ENCODE data around the gene ESF1.
"Not testable (repeated sequence)": the region's sequence is repeated elsewhere in the genome, so short reads cannot be mapped to it uniquely, and the experiment has no call there.

The ESF1 gene

DNA sequence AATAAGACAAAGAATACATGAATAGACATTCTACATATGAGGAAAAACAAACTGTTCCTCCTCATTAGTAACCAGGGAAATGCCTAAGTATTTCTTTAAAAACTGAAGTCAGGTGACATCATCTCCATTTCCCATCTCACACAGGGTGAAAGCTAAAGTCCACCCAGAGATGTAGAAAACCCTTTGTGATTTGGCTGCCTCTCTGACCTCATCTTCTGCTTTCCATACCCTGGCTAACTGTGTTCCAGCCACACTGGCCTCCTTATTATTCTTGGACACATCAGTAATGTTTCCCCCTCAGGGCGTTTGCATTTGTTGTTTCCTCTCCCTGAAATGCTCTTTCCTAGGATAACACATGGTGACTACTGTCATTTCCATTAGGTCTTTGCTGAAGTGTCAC lies 40.4 kb downstream of the ESF1 start:
- Histone ChIP-seq H3K27me3 (replicated peaks) (no peaks in the 10 kb centered on the region), H3K27ac (no peak overlapping the region), H3K36me3 (replicated peaks) (peaks cover 4% of the 10 kb centered on the region), H3K4me3 (ENCODE audit: low read depth, low read length) (no peak overlapping the region)
- peak; percentile 5 for DNase-seq
- in situ Hi-C loops (cut with HindIII; ENCODE audit: low pct_ligation_motif_present, low sequenced_read_pairs): no loop called here
- TF ChIP-seq, protein P1, sequence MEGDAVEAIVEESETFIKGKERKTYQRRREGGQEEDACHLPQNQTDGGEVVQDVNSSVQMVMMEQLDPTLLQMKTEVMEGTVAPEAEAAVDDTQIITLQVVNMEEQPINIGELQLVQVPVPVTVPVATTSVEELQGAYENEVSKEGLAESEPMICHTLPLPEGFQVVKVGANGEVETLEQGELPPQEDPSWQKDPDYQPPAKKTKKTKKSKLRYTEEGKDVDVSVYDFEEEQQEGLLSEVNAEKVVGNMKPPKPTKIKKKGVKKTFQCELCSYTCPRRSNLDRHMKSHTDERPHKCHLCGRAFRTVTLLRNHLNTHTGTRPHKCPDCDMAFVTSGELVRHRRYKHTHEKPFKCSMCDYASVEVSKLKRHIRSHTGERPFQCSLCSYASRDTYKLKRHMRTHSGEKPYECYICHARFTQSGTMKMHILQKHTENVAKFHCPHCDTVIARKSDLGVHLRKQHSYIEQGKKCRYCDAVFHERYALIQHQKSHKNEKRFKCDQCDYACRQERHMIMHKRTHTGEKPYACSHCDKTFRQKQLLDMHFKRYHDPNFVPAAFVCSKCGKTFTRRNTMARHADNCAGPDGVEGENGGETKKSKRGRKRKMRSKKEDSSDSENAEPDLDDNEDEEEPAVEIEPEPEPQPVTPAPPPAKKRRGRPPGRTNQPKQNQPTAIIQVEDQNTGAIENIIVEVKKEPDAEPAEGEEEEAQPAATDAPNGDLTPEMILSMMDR (IDR thresholded peaks at IDR 0.05; ENCODE audit: low read depth, low read length, missing control alignments): no peak

DNA sequence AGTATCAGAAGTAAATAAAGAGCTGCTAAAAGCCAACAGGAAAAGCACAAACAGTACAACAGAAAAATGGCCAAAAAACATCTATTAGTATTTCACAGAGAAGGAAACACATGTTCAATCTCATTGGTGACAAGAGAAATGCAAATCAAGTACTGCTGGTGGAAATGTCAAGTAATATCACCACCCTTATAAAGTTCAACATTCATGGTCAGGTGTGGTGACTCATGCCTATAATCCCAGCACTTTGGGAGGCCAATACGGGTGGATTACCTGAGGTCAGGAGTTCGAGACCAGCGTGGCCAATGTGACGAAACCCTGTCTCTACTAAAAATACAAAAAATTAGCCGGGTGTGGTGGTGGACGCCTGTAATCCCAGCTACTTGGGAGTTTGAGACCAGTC lies 42.8 kb downstream of the ESF1 start:
- no peaks in the 10 kb centered on the region for H3K27me3 ChIP-seq (replicated peaks)
- no peak overlapping the region for H3K4me3 ChIP-seq (ENCODE audit: low read depth, low read length)
- TF ChIP-seq, protein P1 (IDR thresholded peaks at IDR 0.05; ENCODE audit: low read depth, low read length, missing control alignments): no peak
- H3K27ac ChIP-seq: no peak overlapping the region
- in situ Hi-C loops (cut with HindIII; ENCODE audit: low pct_ligation_motif_present, low sequenced_read_pairs): no loop called here
- no peak for DNase-seq
- peaks cover 4% of the 10 kb centered on the region for H3K36me3 ChIP-seq (replicated peaks)

DNA sequence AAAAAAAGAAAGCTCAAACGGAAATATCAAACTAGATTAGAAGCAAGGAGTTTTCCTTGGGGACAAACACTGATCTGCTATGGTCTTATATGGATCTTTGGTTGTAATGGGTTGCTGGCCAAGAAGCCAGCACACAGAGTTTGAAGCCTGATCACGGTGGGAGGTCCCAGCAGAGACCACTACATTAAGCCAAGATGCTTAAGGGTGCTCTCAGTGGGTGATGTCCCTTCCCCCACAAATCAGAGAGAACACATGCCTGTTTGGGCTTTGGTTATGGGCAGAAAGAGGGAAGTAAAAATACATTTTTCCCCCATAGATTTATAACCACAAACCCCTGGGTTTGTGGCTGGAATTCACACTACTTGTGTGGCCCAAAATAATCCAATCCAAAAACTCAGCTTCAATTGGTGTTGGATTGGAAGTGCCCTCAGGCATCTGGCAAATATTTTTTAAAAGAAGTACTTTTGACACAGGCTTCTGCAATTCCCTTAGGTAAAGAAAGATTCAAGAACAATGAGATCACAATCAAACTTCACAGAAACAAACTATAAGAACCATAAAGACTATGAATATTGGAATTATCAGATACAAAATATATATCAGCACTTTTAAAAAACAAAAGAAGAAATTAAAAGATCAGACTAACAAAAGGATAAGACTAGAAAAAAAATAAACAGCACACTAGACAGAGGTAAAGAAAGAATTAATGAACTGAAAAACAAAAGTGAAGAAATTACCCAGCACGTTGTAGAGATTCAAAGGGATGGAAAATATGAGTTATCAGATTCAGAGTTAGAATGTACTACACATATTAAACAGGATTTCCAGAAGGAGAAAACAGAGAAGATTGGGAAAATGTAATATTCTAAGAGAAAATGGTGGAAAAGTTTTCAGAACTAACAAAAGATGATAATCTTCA lies 44.7 kb downstream of the ESF1 start:
- TF ChIP-seq, protein P1 (IDR thresholded peaks at IDR 0.05; ENCODE audit: low read depth, low read length, missing control alignments): no peak
- Histone ChIP-seq H3K36me3 (replicated peaks) (peaks cover 4% of the 10 kb centered on the region), H3K27me3 (replicated peaks) (no peaks in the 10 kb centered on the region), H3K4me3 (ENCODE audit: low read depth, low read length) (no peak overlapping the region), H3K27ac (no peak overlapping the region)
- in situ Hi-C loops (cut with HindIII; ENCODE audit: low pct_ligation_motif_present, low sequenced_read_pairs): no loop called here
- no peak for DNase-seq

DNA sequence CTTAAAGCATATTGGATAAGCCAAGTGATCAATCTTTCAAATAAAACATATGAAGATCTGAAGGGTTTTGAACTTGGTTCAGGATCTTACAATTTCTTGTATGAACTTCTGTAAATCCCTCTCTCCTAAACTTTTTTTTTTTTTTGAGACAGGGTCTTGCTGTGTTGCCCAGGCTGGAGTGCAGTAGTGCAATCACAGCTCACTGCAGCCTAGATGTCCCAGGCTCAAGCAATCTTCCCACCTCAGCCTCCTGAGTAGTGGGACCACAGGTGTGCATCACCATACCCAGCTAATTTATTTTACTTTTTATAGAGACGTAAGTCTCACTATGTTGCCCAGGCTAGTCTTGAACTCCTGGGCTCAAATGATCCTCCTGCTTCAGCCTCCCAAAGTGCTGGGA lies 46.5 kb downstream of the ESF1 start:
- DNase-seq; in situ Hi-C loops (cut with HindIII; ENCODE audit: low pct_ligation_motif_present, low sequenced_read_pairs); H3K27ac ChIP-seq: not testable (repeated sequence)

DNA sequence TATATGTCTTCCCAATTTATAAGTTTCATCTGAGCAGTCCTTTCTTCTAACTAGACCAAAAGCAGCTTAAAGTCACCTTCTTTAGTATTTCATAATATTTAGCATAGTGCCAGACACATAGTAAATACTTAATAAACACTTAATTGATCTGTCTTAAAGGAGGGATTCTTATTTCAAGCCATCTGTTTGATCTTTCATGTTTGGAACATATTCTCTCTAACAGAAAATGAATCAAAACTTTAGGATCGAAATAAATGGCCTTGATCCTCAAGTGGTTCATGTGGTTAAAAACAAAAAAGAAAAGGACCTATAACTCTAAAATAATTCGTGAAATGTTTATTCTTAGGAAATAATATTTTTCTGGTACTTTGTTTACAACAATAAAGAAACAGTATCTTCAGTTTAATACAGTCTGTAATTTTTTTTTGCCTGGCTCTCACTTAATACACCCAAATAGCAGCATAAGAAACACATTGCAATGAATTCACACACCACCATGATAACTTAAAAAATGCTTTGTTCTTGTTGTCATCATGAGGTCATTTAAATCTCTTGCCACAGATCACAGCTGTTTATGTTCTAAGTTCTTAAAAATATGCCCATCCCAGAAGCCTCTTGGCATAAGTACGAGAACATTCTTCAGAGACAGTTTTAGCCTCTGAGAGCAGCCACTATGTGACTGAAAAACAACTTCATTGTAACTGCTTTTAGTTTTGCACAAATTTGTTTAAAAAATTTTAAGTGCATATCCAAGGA lies 48.1 kb downstream of the ESF1 start:
- Histone ChIP-seq H3K4me3 (ENCODE audit: low read depth, low read length) (no peak overlapping the region), H3K27me3 (replicated peaks) (no peaks in the 10 kb centered on the region), H3K36me3 (replicated peaks) (peaks cover 20% of the 10 kb centered on the region), H3K27ac (no peak overlapping the region)
- TF ChIP-seq, protein P1 (IDR thresholded peaks at IDR 0.05; ENCODE audit: low read depth, low read length, missing control alignments): no peak
- in situ Hi-C loops (cut with HindIII; ENCODE audit: low pct_ligation_motif_present, low sequenced_read_pairs): no loop called here
- peak; percentile 15 for DNase-seq

More for the DNA sequence above, 46.5 kb downstream of the ESF1 start:
- H3K36me3 ChIP-seq (replicated peaks); H3K27me3 ChIP-seq (replicated peaks); H3K4me3 ChIP-seq (ENCODE audit: low read depth, low read length): not testable (repeated sequence)

DNA sequence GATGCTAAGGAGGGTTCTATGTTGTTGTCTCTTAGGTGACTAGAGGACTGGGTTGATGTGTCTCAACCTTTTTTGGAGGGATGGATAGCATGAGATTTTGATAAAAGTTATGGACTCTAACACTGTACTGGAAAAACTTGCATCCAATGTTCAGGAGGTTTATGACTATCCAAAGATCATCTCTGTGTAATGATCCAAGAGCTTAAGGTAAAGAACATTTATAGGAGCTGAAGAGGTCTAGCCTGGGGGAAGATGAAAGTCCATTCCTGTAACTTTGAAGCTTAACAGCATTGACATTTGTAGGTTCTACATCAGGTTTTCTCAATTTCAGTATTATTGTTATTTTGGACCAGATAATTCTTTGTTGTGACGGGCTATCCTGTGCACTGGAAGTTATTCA lies 48.9 kb downstream of the ESF1 start:
- DNase-seq: no peak
- TF ChIP-seq, protein P1 (IDR thresholded peaks at IDR 0.05; ENCODE audit: low read depth, low read length, missing control alignments): no peak
- Histone ChIP-seq H3K36me3 (replicated peaks) (peaks cover 15% of the 10 kb centered on the region), H3K27me3 (replicated peaks) (no peaks in the 10 kb centered on the region), H3K4me3 (ENCODE audit: low read depth, low read length) (no peak overlapping the region), H3K27ac (no peak overlapping the region)
- in situ Hi-C loops (cut with HindIII; ENCODE audit: low pct_ligation_motif_present, low sequenced_read_pairs): no loop called here
